ENCODE measurements around the gene SLC22A23.
"Not testable (repeated sequence)": the region's sequence is repeated elsewhere in the genome, so short reads cannot be mapped to it uniquely, and the experiment has no call there.

The SLC22A23 gene

GRCh38 chr6:3403238-3404173, 53.3 kb downstream of the SLC22A23 start:
- DNase-seq, result no peak

GRCh38 chr6:3402310-3403237, 54.3 kb downstream of the SLC22A23 start:
- no peak for DNase-seq

- no peak for DNase-seq
Measured at GRCh38 chr6:3400162-3400561, 56.7 kb downstream of the SLC22A23 start.

- no peak for DNase-seq
Measured at GRCh38 chr6:3398755-3399696, 57.8 kb downstream of the SLC22A23 start.

GRCh38 chr6:3398165-3398562, 58.7 kb downstream of the SLC22A23 start:
- no peak for DNase-seq

GRCh38 chr6:3397229-3398164, 59.4 kb downstream of the SLC22A23 start:
- DNase-seq, result no peak

- DNase-seq, result no peak
Measured at GRCh38 chr6:3396503-3397180, 60.2 kb downstream of the SLC22A23 start.

GRCh38 chr6:3394671-3395070, 62.2 kb downstream of the SLC22A23 start:
- DNase-seq, result no peak

GRCh38 chr6:3393836-3394202, 63.0 kb downstream of the SLC22A23 start:
- no peak for DNase-seq

GRCh38 chr6:3392930-3393835, 63.7 kb downstream of the SLC22A23 start:
- DNase-seq, result no peak

GRCh38 chr6:3391902-3392458, 64.9 kb downstream of the SLC22A23 start:
- no peak for DNase-seq

- DNase-seq, result no peak
Measured at GRCh38 chr6:3390698-3391097, 66.2 kb downstream of the SLC22A23 start.

GRCh38 chr6:3389390-3390167, 67.3 kb downstream of the SLC22A23 start:
- DNase-seq, result no peak

GRCh38 chr6:3388786-3389185, 68.1 kb downstream of the SLC22A23 start:
- DNase-seq, result no peak

GRCh38 chr6:3386374-3386857, 70.4 kb downstream of the SLC22A23 start:
- no peak for DNase-seq

GRCh38 chr6:3385660-3386151, 71.1 kb downstream of the SLC22A23 start:
- no peak for DNase-seq

GRCh38 chr6:3385181-3385580, 71.7 kb downstream of the SLC22A23 start:
- DNase-seq, result not testable (repeated sequence)

Data from activated CD4-positive, alpha-beta T cell treated with anti-CD3 and anti-CD28 coated beads, Interleukin-2, Interleukin-6, amounts not matched to agents 100 ng/mL and 50 ng/mL, durations not matched to agents 16 hours and 8 hours (primary cell).